Hepatocyte (in vitro differentiated cells): ENCODE data around the gene PAPOLG. TPM values are rescaled to one million over a fixed set of nuclear protein-coding genes. Genes with fewer than 3 reads are reported as not detected.

Source experiments
- DNase-seq: peaks from one replicate; pipeline ENCODE4 v3.0.0-alpha.2; 2016; ENCODE audit warnings: low spot score
- H2AFZ ChIP-seq: fragments of 200-600 bp; sonication (generic); 2 replicates; pipeline ENCODE4 v1.6.0; 2016; ENCODE audit warnings: antibody characterized with exemption, mild to moderate bottlenecking
- H3K27ac ChIP-seq: fragments of 200-600 bp; sonication (generic); 2 replicates; pipeline ENCODE4 v1.5.1; 2016; ENCODE audit warnings: mild to moderate bottlenecking
- H3K27me3 ChIP-seq: fragments of 200-600 bp; sonication (generic); 2 replicates; pipeline ENCODE4 v1.6.1; 2016
- H3K36me3 ChIP-seq: fragments of 200-600 bp; sonication (generic); replicated peaks from 2 replicates; pipeline ENCODE4 v1.5.1; 2016; ENCODE audit warnings: low read depth; ENCODE audit not compliant: insufficient read depth
- H3K4me1 ChIP-seq: fragments of 200-600 bp; sonication (generic); 2 replicates; pipeline ENCODE4 v1.5.1; 2016; ENCODE audit warnings: mild to moderate bottlenecking, moderate library complexity; ENCODE audit not compliant: insufficient read depth
- H3K4me2 ChIP-seq: fragments of 200-600 bp; sonication (generic); 2 replicates; pipeline ENCODE4 v1.6.0; 2016
- H3K4me3 ChIP-seq: fragments of 200-600 bp; sonication (generic); 2 replicates; pipeline ENCODE4 v1.5.1; 2016; ENCODE audit warnings: mild to moderate bottlenecking
- H3K79me2 ChIP-seq: fragments of 200-600 bp; sonication (generic); 2 replicates; pipeline ENCODE4 v1.6.0; 2017; ENCODE audit warnings: mild to moderate bottlenecking
- H3K9me2 ChIP-seq: fragments of 200-600 bp; sonication (generic); replicated peaks from 2 replicates; pipeline ENCODE4 v1.6.0; 2017; ENCODE audit warnings: mild to moderate bottlenecking; ENCODE audit not compliant: insufficient read depth
- H3K9me3 ChIP-seq: fragments of 200-600 bp; sonication (generic); 2 replicates; pipeline ENCODE4 v1.5.1; 2016; ENCODE audit warnings: low read depth, mild to moderate bottlenecking
- H4K20me1 ChIP-seq: fragments of 200-600 bp; sonication (generic); 2 replicates; pipeline ENCODE4 v1.6.0; 2016; ENCODE audit warnings: mild to moderate bottlenecking; ENCODE audit not compliant: insufficient read depth, poor library complexity, severe bottlenecking
- CTCF ChIP-seq: fragments of 200-600 bp; sonication (generic); IDR thresholded peaks from 2 replicates; pipeline ENCODE4 v1.5.1; 2016; ENCODE audit warnings: antibody characterized with exemption, mild to moderate bottlenecking; ENCODE audit not compliant: poor library complexity
- EZH2 ChIP-seq: fragments of 200-600 bp; sonication (generic); IDR thresholded peaks from 2 replicates; pipeline ENCODE4 v1.6.1; 2016; ENCODE audit warnings: antibody characterized with exemption, mild to moderate bottlenecking, borderline replicate concordance
- EZH2phosphoT487 ChIP-seq: fragments of 200-600 bp; sonication (generic); IDR thresholded peaks from one replicate; pipeline ENCODE4 v1.6.1; 2018; ENCODE audit warnings: antibody characterized with exemption, mild to moderate bottlenecking, low read depth, moderate library complexity; ENCODE audit not compliant: unreplicated experiment, severe bottlenecking
- WGBS: methylation state at CpG from one replicate; pipeline ENCODE4 v1.1.6; 2016; ENCODE audit warnings: low lambda C conversion rate; ENCODE audit errors: missing lambda C conversion rate; 5-methylcytosine and 5-hydroxymethylcytosine counted together
- polyA plus RNA-seq: library from polyadenylated mRNA; unstranded; fragments of >200 nt; fragmentation: Nextera tagmentation; extraction: Ambion mirVana; gene quantifications from 2 replicates; pipeline ENCODE4 v1.2.1, GENCODE V29; 2016
- total RNA-seq: library from RNA; depleted of rRNA; stranded (reverse); fragments of >200 nt; gene quantifications from 2 replicates; pipeline ENCODE4 v1.2.3, GENCODE V29; 2014

PAPOLG gene
- total and polyA plus RNA-seq, 2 experiments from 2014 or later: 3.4 to 13.5 TPM

- Histone ChIP-seq H4K20me1 (no peaks in the 10 kb centered on the region), H2AFZ (no peak overlapping the region), H3K4me3 (no peak overlapping the region), H3K27me3 (no peaks in the 10 kb centered on the region), H3K4me2 (no peak overlapping the region), H3K36me3 (no peaks in the 10 kb centered on the region), H3K9me3 (no peaks in the 10 kb centered on the region), H3K79me2 (no peaks in the 10 kb centered on the region), H3K4me1 (no peaks in the 10 kb centered on the region), H3K9me2 (no peaks in the 10 kb centered on the region), H3K27ac (no peak overlapping the region)
- WGBS: 87% methylated on average over 4 of the region's 4 CpGs
- TF ChIP-seq EZH2phosphoT487 (no peak), EZH2 (no peak), CTCF (no peak)
- DNase-seq: no peak
Measured at GRCh38 chr2:60710707-60711106, 45.4 kb upstream of the PAPOLG start.

GRCh38 chr2:60715561-60715960, 40.5 kb upstream of the PAPOLG start:
- Histone ChIP-seq H3K79me2 (no peaks in the 10 kb centered on the region), H3K9me2 (no peaks in the 10 kb centered on the region), H4K20me1 (no peaks in the 10 kb centered on the region), H2AFZ (no peak overlapping the region), H3K9me3 (no peaks in the 10 kb centered on the region), H3K27me3 (no peaks in the 10 kb centered on the region), H3K4me1 (no peaks in the 10 kb centered on the region), H3K4me2 (no peak overlapping the region), H3K27ac (no peak overlapping the region), H3K4me3 (no peak overlapping the region), H3K36me3 (no peaks in the 10 kb centered on the region)
- no peak for TF ChIP-seq CTCF
- no peak for TF ChIP-seq EZH2phosphoT487
- no peak for TF ChIP-seq EZH2
- DNase-seq: no peak
- WGBS: 93% methylated on average over 4 of the region's 4 CpGs

- H2AFZ ChIP-seq: no peak overlapping the region
- TF ChIP-seq EZH2phosphoT487 (no peak), CTCF (no peak), EZH2 (no peak)
Measured at GRCh38 chr2:60717691-60718090, 38.4 kb upstream of the PAPOLG start.

GRCh38 chr2:60719331-60719730, 36.7 kb upstream of the PAPOLG start:
- H3K9me2 ChIP-seq: no peaks in the 10 kb centered on the region
- no peak for DNase-seq
- no peak overlapping the region for H3K27ac ChIP-seq
- H3K4me2 ChIP-seq: no peak overlapping the region
- H4K20me1 ChIP-seq: no peaks in the 10 kb centered on the region
- H3K79me2 ChIP-seq: no peaks in the 10 kb centered on the region
- no peaks in the 10 kb centered on the region for H3K36me3 ChIP-seq
- no peak overlapping the region for H2AFZ ChIP-seq
- H3K27me3 ChIP-seq: no peaks in the 10 kb centered on the region
- no peaks in the 10 kb centered on the region for H3K4me1 ChIP-seq
- no peaks in the 10 kb centered on the region for H3K9me3 ChIP-seq
- no peak overlapping the region for H3K4me3 ChIP-seq
- TF ChIP-seq EZH2 (no peak), CTCF (no peak), EZH2phosphoT487 (no peak)
- 92% methylated on average over 7 of the region's 7 CpGs for WGBS

More at GRCh38 chr2:60717691-60718090, 38.4 kb upstream of the PAPOLG start:
- H3K36me3 ChIP-seq: no peaks in the 10 kb centered on the region
- H3K4me3 ChIP-seq: no peak overlapping the region
- 79% methylated on average over 5 of the region's 5 CpGs for WGBS
- H3K4me1 ChIP-seq: no peaks in the 10 kb centered on the region
- H3K27me3 ChIP-seq: no peaks in the 10 kb centered on the region
- no peak for DNase-seq
- no peaks in the 10 kb centered on the region for H3K9me2 ChIP-seq
- no peak overlapping the region for H3K27ac ChIP-seq
- H3K9me3 ChIP-seq: no peaks in the 10 kb centered on the region
- H3K79me2 ChIP-seq: no peaks in the 10 kb centered on the region
- no peak overlapping the region for H3K4me2 ChIP-seq
- no peaks in the 10 kb centered on the region for H4K20me1 ChIP-seq
